Esophagus (tissue), 2 donors: ENCODE measurements around the gene FIS1. TPM values are rescaled to one million over a fixed set of nuclear protein-coding genes. Genes with fewer than 3 reads are reported as not detected.

ENCODE experiments used
- H3K27ac ChIP-seq, 2 donors: one replicate each; pipeline ENCODE4 v1.5.1; 2013; ENCODE audit warnings: low read depth in 2 of 2, mild to moderate bottlenecking in 2 of 2, inconsistent platforms in 1 of 2, low read length in 1 of 2, moderate library complexity in 1 of 2
- H3K27me3 ChIP-seq, 2 donors: one replicate each; pipeline ENCODE4 v1.6.1; 2013; ENCODE audit warnings: low read length in 2 of 2, control low read depth in 1 of 2, mild to moderate bottlenecking in 1 of 2; ENCODE audit not compliant: insufficient read depth in 2 of 2, control insufficient read depth in 1 of 2
- H3K36me3 ChIP-seq, 2 donors: one replicate each; pipeline ENCODE4 v1.6.1; 2013; ENCODE audit warnings: low read length in 1 of 2; ENCODE audit not compliant: control insufficient read depth in 2 of 2, insufficient read depth in 2 of 2
- H3K4me1 ChIP-seq, 2 donors: one replicate each; pipeline ENCODE4 v1.6.1; 2013; ENCODE audit warnings: low read length in 1 of 2; ENCODE audit not compliant: control insufficient read depth in 2 of 2, insufficient read depth in 2 of 2
- H3K4me3 ChIP-seq, 2 donors: one replicate each; pipeline ENCODE4 v1.5.1; 2013; ENCODE audit warnings: low read length in 2 of 2, mild to moderate bottlenecking in 2 of 2, low read depth in 1 of 2, moderate library complexity in 1 of 2
- H3K9me3 ChIP-seq, 2 donors: one replicate each; pipeline ENCODE4 v1.6.1; 2013; ENCODE audit warnings: mild to moderate bottlenecking in 2 of 2, low read depth in 1 of 2, low read length in 1 of 2, moderate library complexity in 1 of 2; ENCODE audit not compliant: control insufficient read depth in 2 of 2, insufficient read depth in 1 of 2
- WGBS, 2 donors: extraction: QIAGEN DNeasy Blood & Tissue Kit; methylation state at CpG; one replicate each; pipeline ENCODE4 v1.1.7; 2013; 5-methylcytosine and 5-hydroxymethylcytosine counted together
- polyA plus RNA-seq, 2 donors: library from polyadenylated mRNA; stranded (reverse); fragments of 200-250 nt; gene quantifications; one replicate each; pipeline ENCODE4 v1.2.3, GENCODE V29; 2013
- donor health status: healthy with polysubstance abuse.
- donor health status: Bipolar disorder and iron deficiency.

The FIS1 gene
- polyA plus RNA-seq, 2 donors = 70.0 to 202 TPM

DNA sequence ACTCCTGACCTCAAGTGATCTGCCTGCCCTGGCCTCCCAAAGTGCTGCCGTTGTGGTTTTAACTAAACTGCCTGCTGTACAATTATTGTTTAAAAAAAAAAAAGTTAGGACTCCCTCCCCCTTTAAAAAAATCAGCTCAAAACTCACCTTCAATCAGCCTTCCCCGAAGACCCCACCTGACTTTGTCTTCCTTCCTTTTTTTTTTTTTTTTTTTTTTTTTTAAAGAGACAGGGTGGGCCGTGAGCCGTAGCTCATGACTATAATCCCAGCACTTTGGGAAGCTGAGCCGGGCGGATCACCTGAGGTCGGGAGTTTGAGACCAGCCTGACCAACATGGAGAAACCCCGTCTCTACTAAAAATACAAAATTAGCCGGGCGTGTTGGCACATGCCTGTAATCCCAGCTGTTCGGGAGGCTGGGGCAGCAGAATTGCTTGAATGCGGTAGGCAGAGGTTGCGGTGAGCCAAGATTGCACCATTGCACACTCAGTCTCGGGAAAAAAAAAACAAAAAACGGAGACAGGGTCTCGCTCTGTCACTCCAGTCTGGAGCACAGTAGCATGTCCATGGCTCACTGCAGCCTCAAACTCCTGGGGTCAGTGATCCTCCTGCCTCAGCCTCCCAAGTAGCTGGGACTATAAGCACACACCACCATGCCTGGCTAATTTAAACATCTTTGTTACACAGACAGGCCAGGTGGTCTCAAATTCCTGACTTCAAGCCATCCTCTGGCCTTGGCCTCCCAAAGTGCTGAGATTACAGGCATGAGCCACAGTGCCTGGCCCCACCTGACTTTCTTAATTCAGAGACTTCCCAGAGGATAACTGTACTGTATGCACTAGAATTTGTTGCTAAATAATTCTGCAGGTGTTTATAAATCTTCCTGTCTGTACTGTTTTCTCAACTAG is 3.2 kb downstream of the FIS1 start:
- 62 to 67% methylated on average over 16 of the region's 16 CpGs for WGBS, 2 donors
- Histone ChIP-seq H3K27ac (no peak overlapping the region), H3K27me3 (no peaks in the 10 kb centered on the region), H3K4me1 (peaks cover 7 to 15% of the 10 kb centered on the region in 2 donors), H3K36me3 (peaks cover 5 to 29% of the 10 kb centered on the region in 2 donors), H3K9me3 (no peaks in the 10 kb centered on the region), H3K4me3 (no peak overlapping the region)

DNA sequence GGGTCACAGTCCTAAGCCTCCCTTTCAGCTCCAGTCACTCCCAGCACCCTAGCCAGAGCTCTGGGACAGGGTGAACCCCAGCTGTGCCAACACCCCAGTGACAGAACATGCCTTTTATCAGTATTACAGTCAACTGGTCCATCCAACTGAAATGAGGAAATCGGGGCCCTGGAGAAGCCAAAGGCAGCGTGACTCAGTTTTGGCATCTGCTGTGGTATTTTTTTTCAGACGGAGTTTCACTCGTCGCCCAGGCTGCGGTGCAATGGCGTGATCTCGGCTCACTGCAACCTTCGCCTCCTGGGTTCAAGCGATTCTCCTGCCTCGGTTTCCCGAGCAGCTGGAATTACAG is 3.9 kb downstream of the FIS1 start:
- WGBS, 2 donors = 71 to 85% methylated on average over 12 of the region's 12 CpGs
- H3K4me1 ChIP-seq = peaks cover 7 to 15% of the 10 kb centered on the region in 2 donors
- no peaks in the 10 kb centered on the region for H3K27me3 ChIP-seq
- no peak overlapping the region for H3K4me3 ChIP-seq
- H3K36me3 ChIP-seq = peaks cover 5 to 29% of the 10 kb centered on the region in 2 donors
- H3K9me3 ChIP-seq = no peaks in the 10 kb centered on the region
- peak overlapping the region in 1 of 2 donors; percentile 45 for H3K27ac ChIP-seq

DNA sequence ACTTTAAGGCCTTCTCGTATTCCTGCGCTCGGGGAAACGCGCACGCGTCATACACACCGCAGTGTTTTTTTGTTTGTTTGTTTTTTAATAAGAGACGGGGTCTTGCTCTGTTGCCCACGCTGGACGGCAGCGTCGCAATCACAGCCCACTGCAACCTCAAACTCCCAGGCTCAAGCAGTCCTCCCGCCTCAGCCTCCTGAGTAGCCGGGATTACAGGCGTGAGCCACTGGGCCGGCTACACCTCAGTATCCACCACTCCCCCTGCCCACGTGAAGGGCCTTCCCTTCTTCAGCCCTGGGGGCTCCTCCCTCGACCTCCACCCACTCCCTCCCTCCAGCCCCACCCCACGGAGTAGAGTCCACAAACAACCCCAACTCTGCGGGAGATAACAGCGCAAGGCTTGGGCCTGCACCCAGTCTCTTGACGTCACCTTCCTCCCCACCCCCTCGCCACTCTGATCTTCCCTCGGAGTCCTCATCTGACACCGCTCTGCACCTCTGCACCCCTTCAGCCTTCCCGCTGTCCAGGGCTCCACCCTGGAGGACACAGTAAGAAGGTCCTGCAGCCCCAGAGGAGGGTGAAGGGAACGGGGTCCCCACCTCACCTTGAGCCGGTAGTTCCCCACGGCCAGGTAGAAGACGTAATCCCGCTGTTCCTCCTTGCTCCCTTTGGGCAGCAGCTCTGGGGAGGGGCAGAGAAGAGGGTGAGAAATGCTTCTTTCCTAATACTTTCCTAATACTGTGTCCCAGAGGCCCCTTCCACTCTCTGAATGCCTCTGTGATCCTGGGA is 4.5 kb downstream of the FIS1 start:
- Histone ChIP-seq H3K27ac (peak overlapping the region in 1 of 2 donors; percentile 45), H3K27me3 (no peaks in the 10 kb centered on the region), H3K4me1 (peaks cover 7 to 15% of the 10 kb centered on the region in 2 donors), H3K4me3 (no peak overlapping the region), H3K9me3 (no peaks in the 10 kb centered on the region), H3K36me3 (peaks cover 5 to 29% of the 10 kb centered on the region in 2 donors)
- 86 to 89% methylated on average over 32 of the region's 32 CpGs for WGBS, 2 donors

DNA sequence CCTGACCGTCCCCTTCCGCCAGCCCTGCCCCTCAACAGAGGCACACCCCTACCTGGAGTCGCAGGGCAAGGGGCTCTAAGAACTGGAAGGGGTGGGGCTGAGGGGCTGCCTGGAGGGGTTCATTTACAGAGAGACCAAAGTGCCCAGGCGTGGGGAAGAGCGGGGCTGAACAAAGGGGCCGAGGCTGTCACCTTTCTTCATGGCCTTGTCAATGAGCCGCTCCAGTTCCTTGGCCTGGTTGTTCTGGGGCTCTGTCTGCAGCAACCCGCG is 5.0 kb downstream of the FIS1 start:
- peak overlapping the region in 1 of 2 donors; percentile 39 for H3K27ac ChIP-seq
- H3K36me3 ChIP-seq = peaks cover 5 to 29% of the 10 kb centered on the region in 2 donors
- peaks cover 7 to 15% of the 10 kb centered on the region in 2 donors for H3K4me1 ChIP-seq

DNA sequence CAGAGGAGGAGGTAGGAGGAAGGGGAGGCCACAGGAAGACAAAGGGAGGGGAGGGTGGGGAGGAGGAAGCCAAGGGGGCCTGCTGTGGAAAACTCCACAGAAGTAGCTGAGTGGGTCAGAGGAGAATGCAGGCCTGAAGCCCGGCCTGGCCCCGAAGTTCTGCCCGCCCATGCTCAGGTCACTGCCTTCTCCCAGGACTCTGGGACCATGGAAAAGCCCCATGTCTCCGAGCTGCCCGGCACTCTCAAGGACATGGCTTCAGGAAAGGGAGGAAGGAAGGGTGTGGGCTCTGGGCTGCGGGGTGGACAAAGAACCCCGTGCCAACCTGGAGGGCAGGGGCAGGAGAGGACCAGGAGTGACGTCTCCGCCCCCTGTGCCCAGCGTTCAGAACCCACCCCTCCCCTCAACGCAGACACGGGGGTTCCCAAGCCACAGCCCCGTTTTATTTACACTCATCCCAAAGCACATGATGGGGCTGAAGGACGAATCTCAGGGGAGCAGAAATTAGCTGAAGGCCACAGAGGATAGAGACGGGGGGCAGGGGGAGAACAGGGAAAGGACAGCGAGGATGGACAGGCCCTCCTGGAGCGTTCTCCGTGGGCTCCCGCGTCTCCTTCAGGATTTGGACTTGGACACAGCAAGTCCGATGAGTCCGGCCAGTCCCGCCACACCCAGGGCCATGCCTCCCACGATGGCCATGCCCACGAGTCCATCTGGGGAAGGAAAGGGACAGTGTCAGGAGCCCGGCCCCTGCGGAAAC is 5.5 kb downstream of the FIS1 start:
- no peak overlapping the region for H3K4me3 ChIP-seq
- 67 to 76% methylated on average over 27 of the region's 27 CpGs for WGBS, 2 donors
- H3K4me1 ChIP-seq = peaks cover 7 to 17% of the 10 kb centered on the region in 2 donors
- no peaks in the 10 kb centered on the region for H3K9me3 ChIP-seq
- H3K27ac ChIP-seq = peak overlapping the region; percentile 39 to 46
- H3K27me3 ChIP-seq = no peaks in the 10 kb centered on the region
- H3K36me3 ChIP-seq = peaks cover 5 to 29% of the 10 kb centered on the region in 2 donors

More for the DNA sequence above, 5.0 kb downstream of the FIS1 start:
- 82 to 91% methylated on average over 9 of the region's 9 CpGs for WGBS, 2 donors
- no peaks in the 10 kb centered on the region for H3K9me3 ChIP-seq
- H3K27me3 ChIP-seq = no peaks in the 10 kb centered on the region
- no peak overlapping the region for H3K4me3 ChIP-seq

DNA sequence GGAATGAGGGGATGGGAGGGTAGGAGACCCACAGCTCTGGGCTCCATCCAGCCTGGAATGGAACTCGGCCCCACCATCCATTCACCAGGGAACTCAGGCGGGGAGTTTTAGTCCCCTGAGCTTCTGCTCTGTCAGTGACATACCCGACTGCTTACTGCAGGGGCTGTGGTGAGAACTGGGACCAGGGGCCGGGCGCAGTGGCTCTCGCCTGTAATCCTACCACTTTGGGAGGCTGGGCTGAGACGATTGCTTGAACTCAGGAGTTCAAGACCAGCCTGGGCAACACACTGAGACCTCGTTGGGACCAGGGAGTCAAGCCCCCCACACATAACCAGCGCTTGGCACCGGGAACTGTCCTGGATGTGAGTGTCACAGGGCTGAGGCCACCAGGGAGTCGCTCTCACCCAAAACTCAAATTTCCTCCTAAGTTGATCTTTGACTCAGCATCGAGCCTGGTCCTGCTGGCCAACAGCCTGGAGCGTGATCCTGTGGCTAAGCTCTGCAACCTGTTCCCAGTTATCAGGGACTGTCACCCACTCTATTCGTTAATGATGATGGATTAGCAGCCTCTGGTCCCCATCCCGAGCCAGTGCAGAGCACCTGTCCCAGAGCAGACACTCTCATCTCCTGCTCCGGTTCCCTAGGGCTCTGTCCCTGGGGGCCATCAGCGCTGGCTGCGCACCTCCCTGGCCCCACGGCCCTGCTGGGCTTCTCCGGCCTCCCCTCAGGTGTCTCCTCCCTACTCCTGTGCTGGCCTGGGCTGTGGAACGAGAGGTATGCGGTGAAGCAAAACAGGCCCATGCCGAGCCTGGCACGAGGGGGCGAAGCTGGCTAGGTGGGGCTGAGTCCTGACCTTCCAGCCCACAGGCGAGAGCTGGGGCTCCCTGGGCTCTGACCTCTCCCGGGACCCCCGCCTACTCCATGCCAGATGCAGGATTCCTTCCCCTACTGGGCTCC is 6.4 kb downstream of the FIS1 start:
- Histone ChIP-seq H3K36me3 (peaks cover 5 to 29% of the 10 kb centered on the region in 2 donors), H3K27ac (peak overlapping the region; percentile 46 to 51), H3K9me3 (no peaks in the 10 kb centered on the region), H3K4me1 (peaks cover 2 to 13% of the 10 kb centered on the region in 2 donors), H3K27me3 (no peaks in the 10 kb centered on the region), H3K4me3 (no peak overlapping the region)
- 57 to 73% methylated on average over 28 of the region's 28 CpGs for WGBS, 2 donors

DNA sequence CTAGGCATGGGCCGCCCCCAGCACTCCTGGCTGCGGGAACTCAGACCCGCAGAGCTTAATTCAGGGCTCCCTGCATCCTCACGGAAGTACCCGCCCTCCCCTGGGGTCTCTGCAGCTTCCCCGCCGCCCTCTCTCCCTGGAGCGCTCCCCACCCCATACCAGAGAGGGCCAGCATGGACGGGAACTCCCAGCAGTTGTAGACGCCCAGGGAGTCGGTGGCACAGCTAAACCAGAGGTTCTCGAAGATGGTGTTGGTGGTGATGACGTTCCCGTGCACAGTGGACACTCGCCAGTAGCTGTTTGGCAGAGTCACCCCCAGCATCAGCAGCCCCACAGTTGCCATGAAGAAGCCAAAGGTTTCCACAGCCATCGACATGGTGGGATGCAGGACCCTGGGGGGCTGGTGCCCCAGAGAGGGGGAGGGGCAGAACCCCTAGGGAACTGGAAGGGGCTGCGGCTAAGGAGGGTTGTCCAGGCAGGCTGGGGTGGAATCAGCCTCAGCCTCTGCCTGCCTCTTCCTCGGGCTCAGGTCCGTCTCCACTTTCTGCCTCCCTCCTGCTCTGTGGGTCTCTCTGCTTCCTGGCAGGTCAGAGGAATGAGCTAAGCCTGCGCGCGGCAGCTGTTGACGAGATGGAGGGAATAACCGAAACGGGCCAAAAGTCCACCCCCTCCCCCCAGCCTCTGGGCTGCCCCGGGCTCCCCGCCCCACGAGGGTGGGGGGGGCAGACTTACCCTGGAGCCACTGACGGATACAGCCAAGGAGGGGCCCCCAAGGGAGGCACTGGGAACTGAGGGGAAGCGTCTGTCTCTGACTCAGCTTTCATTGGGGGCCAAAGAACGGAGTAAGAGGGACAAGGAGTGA is 7.4 kb downstream of the FIS1 start, which contains the start of gene CLDN15:
Gene CLDN15, minus strand, starts transcription at position 597 of the 862 bp plus-strand sequence. Its CDS starts 221 bp downstream, at position 376.
- H3K9me3 ChIP-seq = no peaks in the 10 kb centered on the region
- H3K4me3 ChIP-seq = no peak within 1 kb of the TSS
- H3K27me3 ChIP-seq = no peaks in the 10 kb centered on the region
- peak within 1 kb of the TSS; percentile 46 to 53 for H3K27ac ChIP-seq
- H3K36me3 ChIP-seq = peaks cover 5 to 29% of the 10 kb centered on the region in 2 donors
- 51 to 56% methylated on average over 31 of the region's 31 CpGs for WGBS, 2 donors
- peaks cover 0 to 12% of the 10 kb centered on the region in 2 donors for H3K4me1 ChIP-seq

DNA sequence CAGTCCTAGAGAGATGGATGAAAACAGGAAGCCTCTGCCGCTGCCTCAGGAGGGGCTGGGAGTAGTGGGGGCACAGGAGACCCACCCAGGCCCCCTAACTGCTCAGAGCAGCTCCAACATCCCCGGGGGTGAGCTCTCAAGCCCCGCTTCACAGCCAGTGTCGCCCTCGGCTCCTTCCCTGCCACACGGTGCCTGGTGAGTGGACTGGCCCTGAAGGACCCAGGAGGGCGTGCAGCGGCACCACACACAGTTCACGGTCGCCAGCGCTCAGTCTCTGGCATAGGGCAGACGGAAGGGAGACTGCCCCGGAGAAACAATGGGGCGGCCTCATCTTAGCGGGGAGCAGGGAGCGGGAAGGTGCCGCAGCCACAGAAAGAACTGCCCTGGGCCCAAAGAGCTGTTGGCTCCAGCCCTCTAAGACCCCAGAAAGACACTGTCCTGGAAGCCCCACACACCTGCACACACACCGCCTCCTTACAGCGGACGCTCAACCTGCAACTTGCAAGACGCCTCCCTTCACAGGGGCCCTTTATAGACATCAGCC is 8.5 kb downstream of the FIS1 start:
- no peaks in the 10 kb centered on the region for H3K27me3 ChIP-seq
- H3K9me3 ChIP-seq = no peaks in the 10 kb centered on the region
- no peak overlapping the region for H3K27ac ChIP-seq
- H3K4me1 ChIP-seq = peaks cover 2 to 9% of the 10 kb centered on the region in 2 donors
- H3K4me3 ChIP-seq = no peak overlapping the region
- 78 to 81% methylated on average over 21 of the region's 21 CpGs for WGBS, 2 donors
- peaks cover 5 to 29% of the 10 kb centered on the region in 2 donors for H3K36me3 ChIP-seq
